Amygdala (tissue), 56 donors: ENCODE results near the gene FBN2.

Experiments
- DNase-seq, 56 donors: peaks; one replicate each; lab custom pipeline; 2025; lab: John Stamatoyannopoulos, UW

The FBN2 gene

GRCh38 chr5:128264564-128265360 lies 273.3 kb downstream of the FBN2 start:
- DNase-seq = no peak

DNA sequence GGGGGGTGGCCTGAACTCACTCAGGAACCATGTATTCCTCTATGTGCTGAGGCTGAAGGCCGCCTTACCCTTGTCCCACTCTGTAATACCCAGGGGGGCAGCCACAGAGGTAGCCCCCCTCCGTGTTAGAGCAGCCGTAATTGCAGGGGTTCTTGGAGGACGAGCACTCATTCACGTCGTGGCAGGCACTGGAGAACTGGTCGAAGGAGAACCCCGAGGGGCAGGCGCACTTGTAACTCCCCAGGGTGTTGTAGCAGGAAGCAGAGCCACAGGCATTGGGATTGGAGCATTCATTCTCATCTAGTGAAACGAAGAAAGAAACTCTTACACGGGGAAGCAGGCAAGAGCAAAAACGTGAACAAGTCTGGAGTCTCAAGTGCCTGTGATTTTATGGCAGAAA lies 274.7 kb downstream of the FBN2 start:
- no peak for DNase-seq

- DNase-seq = no peak
Observed at GRCh38 chr5:128262911-128263310, 275.1 kb downstream of the FBN2 start.

GRCh38 chr5:128259607-128260021 lies 278.4 kb downstream of the FBN2 start:
- no peak for DNase-seq

DNA sequence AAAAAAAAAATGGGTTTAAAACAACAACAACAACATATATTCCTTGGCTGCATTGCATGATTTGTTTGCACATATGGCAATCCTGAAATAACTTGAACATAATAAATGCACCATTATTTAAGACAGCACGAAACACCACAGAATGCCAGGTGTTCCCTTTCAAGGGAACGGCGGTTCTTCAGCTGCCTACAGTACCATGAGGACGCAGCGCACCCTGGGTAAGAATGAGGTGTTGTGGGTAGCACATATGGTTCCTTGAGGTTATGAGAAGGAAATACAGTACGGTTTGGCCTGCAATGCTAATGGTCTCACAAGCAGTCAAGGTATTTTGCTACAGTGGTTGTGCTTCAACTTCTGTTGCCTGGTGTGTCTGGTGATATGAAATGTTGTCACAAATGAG lies 279.7 kb downstream of the FBN2 start:
- no peak for DNase-seq

GRCh38 chr5:128257076-128257475 lies 281.0 kb downstream of the FBN2 start:
- no peak for DNase-seq

GRCh38 chr5:128254789-128255188 lies 283.3 kb downstream of the FBN2 start:
- no peak for DNase-seq

DNA sequence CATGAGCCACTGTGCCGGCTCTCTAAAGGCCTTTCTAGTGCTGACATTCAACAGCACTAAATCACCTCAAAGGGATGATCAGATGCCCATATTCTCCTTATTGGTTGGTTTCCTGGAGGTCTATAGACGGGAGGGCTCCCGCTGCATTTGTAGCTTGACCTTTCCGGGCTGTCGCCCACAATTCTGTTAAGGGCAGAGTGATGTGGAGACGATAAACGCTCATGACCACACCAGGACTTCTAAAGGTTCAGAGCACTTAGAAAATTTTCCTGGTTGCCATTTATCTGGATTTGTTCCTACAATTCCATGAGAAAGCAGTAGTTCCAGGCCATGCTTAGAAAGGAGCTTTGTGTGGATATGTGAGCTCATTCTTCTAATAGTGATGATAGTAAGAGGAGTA lies 284.2 kb downstream of the FBN2 start:
- DNase-seq = no peak

- DNase-seq = no peak
Observed at GRCh38 chr5:128253161-128253560, 284.9 kb downstream of the FBN2 start.

- DNase-seq = no peak
Observed at GRCh38 chr5:128252756-128253155, 285.3 kb downstream of the FBN2 start.

- DNase-seq = no peak
Observed at GRCh38 chr5:128252196-128252595, 285.8 kb downstream of the FBN2 start.

DNA sequence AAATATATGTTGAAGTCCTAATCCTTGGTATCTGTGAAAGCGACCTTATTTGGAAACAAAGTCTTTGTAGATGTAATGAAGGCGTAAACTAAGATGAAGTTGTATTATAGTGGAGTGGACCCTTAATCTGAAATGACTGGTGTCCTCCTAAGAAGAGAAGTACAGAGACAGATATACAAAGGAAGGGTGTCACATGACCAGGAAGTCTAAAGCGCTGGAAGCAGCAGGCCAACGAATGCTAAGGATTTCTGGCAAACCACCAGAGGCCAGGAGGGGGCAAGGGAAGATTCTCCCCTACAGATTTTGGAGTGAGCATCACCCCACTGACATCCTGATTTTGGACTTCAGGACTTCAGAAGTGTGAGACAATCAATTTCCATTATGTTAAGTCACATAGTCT lies 292.1 kb downstream of the FBN2 start:
- no peak for DNase-seq

DNA sequence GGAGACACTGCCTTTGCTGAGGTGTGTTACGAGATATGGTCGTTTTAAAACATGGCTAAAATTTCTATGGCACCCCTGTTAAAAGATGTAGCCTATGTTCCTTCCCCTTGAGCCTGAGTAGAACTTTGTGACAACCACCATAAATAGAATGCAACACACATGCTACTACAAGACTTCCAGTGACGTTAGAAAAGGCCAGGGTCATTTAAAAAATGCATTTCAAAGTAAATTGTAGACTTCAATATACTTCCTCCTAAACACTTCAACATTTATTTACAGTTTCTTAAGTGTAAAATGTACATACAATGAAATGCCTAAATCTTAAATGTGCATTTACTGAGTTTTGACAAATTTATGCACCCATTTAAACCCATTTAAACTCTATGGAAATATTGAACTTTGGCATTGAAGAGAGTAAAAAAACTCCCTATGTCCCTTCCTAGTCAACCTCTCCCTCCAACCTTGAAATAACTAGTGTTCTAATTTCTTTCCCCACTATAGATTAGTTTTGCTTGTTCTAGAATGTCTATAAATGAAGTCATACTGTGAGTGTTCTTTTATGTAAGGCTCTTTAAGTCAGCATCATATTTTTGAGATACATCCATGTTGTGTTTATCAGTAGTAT lies 294.0 kb downstream of the FBN2 start:
- no peak for DNase-seq

- no peak for DNase-seq
Observed at GRCh38 chr5:128241051-128241695, 296.9 kb downstream of the FBN2 start.

- no peak for DNase-seq
Observed at GRCh38 chr5:128237546-128237945, 300.5 kb downstream of the FBN2 start.

- DNase-seq = no peak
Observed at GRCh38 chr5:128237000-128237399, 301.0 kb downstream of the FBN2 start.

DNA sequence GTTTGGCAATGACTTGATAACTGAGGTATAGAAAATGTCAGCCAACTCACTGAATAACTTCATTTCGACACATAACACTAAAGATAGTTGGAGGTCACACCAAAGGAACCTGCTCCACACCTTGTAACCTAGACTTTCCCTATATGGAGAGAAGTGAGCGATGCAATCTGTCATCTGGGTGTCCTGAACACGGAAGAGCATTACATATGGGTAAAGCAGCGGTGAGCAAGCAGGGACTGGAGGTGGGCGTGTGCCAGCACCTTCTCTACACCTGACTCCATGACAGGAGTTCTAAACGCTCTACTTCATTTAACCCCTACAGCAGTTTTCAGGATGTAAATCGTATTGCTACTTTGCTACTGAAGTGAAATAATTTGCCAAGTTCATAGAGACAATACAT lies 301.7 kb downstream of the FBN2 start:
- DNase-seq = no peak

DNA sequence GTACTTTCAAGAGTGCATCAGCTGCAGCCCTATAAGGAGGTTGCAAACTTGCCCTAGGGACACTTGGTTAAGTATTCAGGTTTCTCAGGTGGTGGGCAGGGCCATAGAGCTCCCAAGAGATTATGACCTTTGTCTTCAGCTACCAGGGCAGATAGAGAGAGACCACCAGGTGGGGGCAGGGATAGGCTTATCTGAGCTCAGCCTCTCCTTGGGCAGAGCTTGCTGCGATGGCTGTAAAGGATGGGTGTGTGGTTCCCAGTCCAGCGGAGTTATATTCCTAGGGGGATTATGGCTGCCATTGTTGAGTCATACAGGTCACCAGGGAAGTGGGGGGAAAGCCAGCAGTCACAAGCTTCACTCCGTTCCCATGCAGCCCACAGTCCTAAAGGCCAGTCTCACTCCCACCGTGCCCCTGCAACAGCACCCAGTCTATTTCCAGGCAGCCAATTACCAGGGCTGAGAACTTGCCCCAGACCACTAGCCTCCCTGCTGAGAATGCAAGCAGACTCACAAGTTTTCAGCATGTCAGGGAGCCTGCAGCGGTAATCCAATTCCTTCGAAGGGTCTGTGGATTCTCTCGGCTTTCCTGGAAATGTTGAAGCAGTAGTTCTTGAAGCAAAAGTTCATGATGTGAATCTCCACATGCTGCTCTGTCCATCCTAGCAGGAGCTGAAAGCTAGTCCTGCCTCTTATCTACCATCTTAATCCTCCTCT lies 303.0 kb downstream of the FBN2 start:
- no peak for DNase-seq

GRCh38 chr5:128228521-128228920 lies 309.5 kb downstream of the FBN2 start:
- DNase-seq = no peak

DNA sequence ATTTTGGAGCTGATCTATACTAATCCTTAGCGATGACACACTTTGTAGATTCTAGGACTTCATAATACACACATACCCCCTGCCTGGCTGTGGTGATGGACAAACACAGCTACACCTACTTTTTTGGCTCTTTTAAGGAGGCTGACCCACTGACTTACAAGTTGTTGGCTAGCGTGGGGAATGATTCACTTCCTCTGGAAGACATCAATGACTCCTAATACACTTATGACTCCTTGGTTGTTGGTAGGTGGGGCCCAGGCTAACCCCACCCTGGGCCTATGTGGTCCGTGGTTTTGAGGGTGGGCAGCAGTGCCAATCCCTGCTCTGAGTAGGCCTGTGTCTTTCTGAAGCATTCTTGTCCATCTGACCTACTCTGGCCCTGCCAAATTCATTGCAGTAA lies 310.0 kb downstream of the FBN2 start:
- peak in 1 of 56 donors; percentile 2 for DNase-seq
